Measurements from ENCODE around the gene PPIL6. TPM values are rescaled to one million over a fixed set of nuclear protein-coding genes. Genes with fewer than 3 reads are reported as not detected.

Gene PPIL6
- total RNA-seq, 1 donor from 2014 or later: 0.39 TPM

- no peak for DNase-seq (ENCODE audit: low read depth in 2 of 2)
Observed at GRCh38 chr6:109363753-109364152, 76.7 kb downstream of the PPIL6 start.

- no peak for DNase-seq (ENCODE audit: low read depth in 2 of 2)
Observed at GRCh38 chr6:109362102-109362884, 78.1 kb downstream of the PPIL6 start.

GRCh38 chr6:109360791-109361190 is 79.6 kb downstream of the PPIL6 start:
- no peak for DNase-seq (ENCODE audit: low read depth in 2 of 2)

GRCh38 chr6:109360281-109360680 is 80.1 kb downstream of the PPIL6 start:
- DNase-seq (ENCODE audit: low read depth in 2 of 2): no peak

GRCh38 chr6:109359248-109359647 is 81.2 kb downstream of the PPIL6 start:
- no peak for DNase-seq (ENCODE audit: low read depth in 2 of 2)

GRCh38 chr6:109358204-109358603 is 82.2 kb downstream of the PPIL6 start:
- DNase-seq (ENCODE audit: low read depth in 2 of 2): no peak

- no peak for DNase-seq (ENCODE audit: low read depth in 2 of 2)
Observed at GRCh38 chr6:109356237-109356636, 84.2 kb downstream of the PPIL6 start.

GRCh38 chr6:109351231-109352130 is 88.9 kb downstream of the PPIL6 start:
- no peak for DNase-seq (ENCODE audit: low read depth in 2 of 2)

- peak; percentile 25 to 70 for DNase-seq (ENCODE audit: low read depth in 2 of 2)
Observed at GRCh38 chr6:109349419-109349987, 90.9 kb downstream of the PPIL6 start.

- DNase-seq (ENCODE audit: low read depth in 2 of 2): no peak
Observed at GRCh38 chr6:109348226-109348625, 92.2 kb downstream of the PPIL6 start.

- DNase-seq (ENCODE audit: low read depth in 2 of 2): no peak
Observed at GRCh38 chr6:109347779-109348178, 92.6 kb downstream of the PPIL6 start.

- no peak for DNase-seq (ENCODE audit: low read depth in 2 of 2)
Observed at GRCh38 chr6:109345986-109346385, 94.4 kb downstream of the PPIL6 start.

- no peak for DNase-seq (ENCODE audit: low read depth in 2 of 2)
Observed at GRCh38 chr6:109344226-109344625, 96.2 kb downstream of the PPIL6 start.

GRCh38 chr6:109343518-109343917 is 96.9 kb downstream of the PPIL6 start:
- no peak for DNase-seq (ENCODE audit: low read depth in 2 of 2)

- no peak for DNase-seq (ENCODE audit: low read depth in 2 of 2)
Observed at GRCh38 chr6:109342911-109343310, 97.5 kb downstream of the PPIL6 start.

GRCh38 chr6:109342506-109342905 is 97.9 kb downstream of the PPIL6 start:
- DNase-seq (ENCODE audit: low read depth in 2 of 2): no peak

GRCh38 chr6:109340811-109341210 is 99.6 kb downstream of the PPIL6 start:
- DNase-seq (ENCODE audit: low read depth in 2 of 2): no peak

Other genes starting within 250 kb of the PPIL6 start
- 122 and 135 TPM in 2 replicates for gene CD164, start 58.2 kb downstream of the PPIL6 start, total RNA-seq
- gene SMPD2, start 96 bp upstream of the PPIL6 start, total RNA-seq: 4.9 and 8.9 TPM in 2 replicates
- 16.8 and 19.5 TPM in 2 replicates for gene MICAL1, start 15.1 kb upstream of the PPIL6 start, total RNA-seq
- 4.1 and 4.4 TPM in 2 replicates for gene ZBTB24, start 42.6 kb upstream of the PPIL6 start, total RNA-seq